ENCODE data around the gene C16orf96. TPM values are rescaled to one million over a fixed set of nuclear protein-coding genes. Genes with fewer than 3 reads are reported as not detected.

C16orf96 gene
- total RNA-seq, 2 experiments from 2014 or later, result 0.05 TPM; not detected in 1

GRCh38 chr16:4529085-4530060, 26.8 kb upstream of the C16orf96 start:
- ChIA-PET CTCF (interaction anchor here (1.0 to 2.2 kb wide), 9 partner anchors 15 to 95 kb away, joined by 3 to 8 read pairs (median 4); partner anchors contain the start of genes HMOX2 and MGRN1), POLR2A (interaction anchor here (0.8 to 1.3 kb wide), 2 partner anchors 9 to 24 kb away, joined by 5 to 6 read pairs; partner anchors contain the start of gene CDIP1)
- Mint-ChIP-seq H3K27me3 (no peaks in the 10 kb centered on the region), H3K36me3 (ENCODE audit: low read depth) (peaks cover 6% of the 10 kb centered on the region), H3K9me3 (no peaks in the 10 kb centered on the region), H3K4me1 (peaks cover 27% of the 10 kb centered on the region), H3K4me3 (no peak overlapping the region), H3K27ac (peak overlapping the region; percentile 45)
- DNase-seq, result no peak

DNA sequence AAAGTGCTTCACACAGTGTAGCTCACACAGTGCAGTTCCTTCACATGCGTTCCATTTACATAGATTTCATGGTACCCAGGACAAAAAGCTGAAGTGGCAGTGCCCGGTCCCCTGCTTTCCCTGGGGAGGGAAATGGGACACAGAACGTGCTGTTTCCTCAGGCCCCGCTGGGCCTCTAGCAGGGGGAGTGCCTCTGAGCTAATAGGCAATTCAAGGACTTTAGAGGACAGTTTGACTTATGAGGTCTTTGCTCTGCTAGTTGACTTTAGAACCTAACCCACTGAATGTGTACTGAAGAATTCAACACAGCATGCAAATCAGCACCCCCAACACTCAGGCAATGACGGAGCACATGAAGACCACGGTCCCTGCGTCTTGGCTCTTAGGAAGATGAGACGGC, 24.3 kb upstream of the C16orf96 start:
- ChIA-PET CTCF (interaction anchor here (1.5 kb wide), 1 partner anchor 17 kb away, joined by 7 read pairs; no protein-coding TSS in a partner anchor), POLR2A (interaction anchor here (1.3 kb wide), 1 partner anchor 17 kb away, joined by 4 read pairs; no protein-coding TSS in a partner anchor)
- no peak for DNase-seq
- no peaks in the 10 kb centered on the region for H3K9me3 Mint-ChIP-seq
- H3K4me3 Mint-ChIP-seq, result no peak overlapping the region
- no peaks in the 10 kb centered on the region for H3K27me3 Mint-ChIP-seq
- peaks cover 6% of the 10 kb centered on the region for H3K36me3 Mint-ChIP-seq (ENCODE audit: low read depth)
- peaks cover 44% of the 10 kb centered on the region for H3K4me1 Mint-ChIP-seq
- no peak overlapping the region for H3K27ac Mint-ChIP-seq

DNA sequence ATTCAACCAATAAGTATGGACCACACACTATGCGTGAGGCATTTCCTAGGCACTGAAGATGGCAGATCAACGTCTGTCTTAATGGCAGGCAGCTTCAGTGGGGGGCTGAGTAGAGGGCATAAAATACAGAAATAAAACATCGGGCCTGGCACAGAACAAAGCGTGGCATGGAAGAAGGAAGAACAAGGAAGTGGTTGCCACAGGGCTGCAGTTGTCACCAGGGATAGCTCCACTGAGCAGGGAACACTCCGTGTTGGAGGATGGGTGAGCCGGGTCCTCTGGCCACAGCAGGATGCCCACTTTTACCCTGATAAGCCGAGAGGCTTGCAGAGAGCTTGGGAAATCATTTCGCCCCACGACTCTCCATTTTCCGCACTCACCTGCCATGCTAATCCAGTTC, 23.9 kb upstream of the C16orf96 start:
- no peak for DNase-seq
- Mint-ChIP-seq H3K9me3 (no peaks in the 10 kb centered on the region), H3K36me3 (ENCODE audit: low read depth) (peaks cover 6% of the 10 kb centered on the region), H3K4me1 (peaks cover 46% of the 10 kb centered on the region), H3K4me3 (no peak overlapping the region), H3K27me3 (no peaks in the 10 kb centered on the region), H3K27ac (no peak overlapping the region)
- CTCF ChIA-PET, result interaction anchor here (1.5 kb wide), 1 partner anchor 16 kb away, joined by 7 read pairs; no protein-coding TSS in a partner anchor
- POLR2A ChIA-PET, result interaction anchor here (1.3 kb wide), 1 partner anchor 17 kb away, joined by 4 read pairs; no protein-coding TSS in a partner anchor

- Mint-ChIP-seq H3K36me3 (ENCODE audit: low read depth) (peaks cover 6% of the 10 kb centered on the region), H3K4me1 (peaks cover 46% of the 10 kb centered on the region), H3K27ac (no peak overlapping the region), H3K9me3 (no peaks in the 10 kb centered on the region), H3K27me3 (no peaks in the 10 kb centered on the region), H3K4me3 (no peak overlapping the region)
- no peak for DNase-seq
- ChIA-PET CTCF (interaction anchor here (0.6 kb wide), 1 partner anchor 1591 kb away, joined by 3 read pairs; no protein-coding TSS in a partner anchor), POLR2A (no interaction called here)
These were observed 22.6 kb upstream of the C16orf96 start for GRCh38 chr16:4533490-4533889.

GRCh38 chr16:4534151-4534790, 21.9 kb upstream of the C16orf96 start:
- Mint-ChIP-seq H3K4me1 (peaks cover 46% of the 10 kb centered on the region), H3K4me3 (no peak overlapping the region), H3K27me3 (no peaks in the 10 kb centered on the region), H3K9me3 (peaks cover 4% of the 10 kb centered on the region), H3K36me3 (ENCODE audit: low read depth) (peaks cover 12% of the 10 kb centered on the region), H3K27ac (no peak overlapping the region)
- ChIA-PET CTCF (no interaction called here), POLR2A (no interaction called here)
- no peak for DNase-seq

DNA sequence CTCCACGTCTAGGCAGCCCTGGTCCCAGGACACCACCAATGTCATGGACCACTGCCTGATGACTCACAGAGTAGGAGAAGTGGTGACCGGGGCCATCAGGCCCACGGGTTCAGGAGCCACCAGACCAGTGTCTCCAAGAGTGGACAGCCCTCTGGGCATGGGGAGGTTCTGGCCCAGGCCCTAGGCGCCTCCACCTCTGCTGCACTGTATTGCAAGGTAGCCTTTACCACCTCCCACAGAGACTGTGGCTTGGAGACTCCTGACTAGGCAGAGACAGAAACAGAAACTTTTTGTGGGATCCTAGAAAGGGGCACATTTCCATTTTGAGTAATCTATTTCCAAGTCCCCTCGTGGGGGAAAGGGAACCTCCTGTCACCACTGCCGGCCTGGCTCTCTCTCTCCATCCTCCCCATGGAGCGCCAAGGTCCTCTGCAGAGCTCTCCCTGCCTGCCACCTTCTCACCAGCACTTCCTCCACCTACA, 20.5 kb upstream of the C16orf96 start:
- DNase-seq, result no peak
- H3K36me3 Mint-ChIP-seq (ENCODE audit: low read depth), result peaks cover 18% of the 10 kb centered on the region
- H3K4me1 Mint-ChIP-seq, result peaks cover 36% of the 10 kb centered on the region
- POLR2A ChIA-PET, result interaction anchor here (1.4 kb wide), 1 partner anchor 30 kb away, joined by 6 read pairs; no protein-coding TSS in a partner anchor
- H3K27ac Mint-ChIP-seq, result no peak overlapping the region
- H3K27me3 Mint-ChIP-seq, result no peaks in the 10 kb centered on the region
- no peak overlapping the region for H3K4me3 Mint-ChIP-seq
- H3K9me3 Mint-ChIP-seq, result peaks cover 11% of the 10 kb centered on the region
- CTCF ChIA-PET, result interaction anchor here (1.1 to 2.4 kb wide), 5 partner anchors 13 to 88 kb away, joined by 3 to 10 read pairs (median 5); partner anchors contain the start of gene MGRN1

DNA sequence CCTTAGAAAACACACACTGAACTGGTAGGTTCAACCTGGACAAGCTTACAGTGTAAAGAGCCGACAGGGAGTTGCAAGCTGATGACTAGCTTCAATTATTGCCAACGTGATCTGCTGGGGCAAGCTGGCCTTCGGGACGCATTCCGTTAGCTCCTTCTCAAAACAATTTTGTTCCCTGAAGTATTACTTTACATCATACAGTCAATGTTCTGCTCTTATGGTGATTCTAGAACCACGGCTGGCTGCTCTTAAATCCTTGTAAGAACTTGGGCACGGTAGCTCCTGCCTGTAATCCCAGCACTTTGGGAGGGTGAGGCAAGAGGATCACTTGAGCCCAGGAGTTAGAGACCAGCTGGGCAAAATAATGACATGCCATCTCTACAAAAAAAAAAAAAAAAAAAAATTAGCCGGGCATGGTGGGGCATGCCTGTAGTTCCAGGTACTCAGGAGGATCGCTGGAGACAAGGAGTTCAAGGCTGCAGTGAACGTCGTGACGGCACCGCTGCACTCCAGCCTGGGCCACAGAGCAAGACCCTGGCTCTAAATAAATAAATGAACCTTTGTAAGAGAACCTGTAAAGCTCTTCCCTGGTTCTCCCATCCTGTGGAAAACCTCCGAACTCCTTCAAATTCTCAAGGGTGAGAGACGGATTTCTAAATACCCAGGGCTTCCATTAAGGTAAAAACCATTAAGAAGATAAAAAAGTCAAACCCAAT, 19.6 kb upstream of the C16orf96 start:
- Mint-ChIP-seq H3K27ac (no peak overlapping the region), H3K9me3 (peaks cover 11% of the 10 kb centered on the region), H3K4me1 (peaks cover 36% of the 10 kb centered on the region), H3K4me3 (peak overlapping the region; percentile 52), H3K36me3 (ENCODE audit: low read depth) (peaks cover 18% of the 10 kb centered on the region), H3K27me3 (peaks cover under 1% of the 10 kb centered on the region)
- ChIA-PET CTCF (interaction anchor here (0.6 to 2.4 kb wide), 8 partner anchors 12 to 657 kb away, joined by 3 to 10 read pairs (median 4); partner anchors contain the start of gene MGRN1), POLR2A (interaction anchor here (1.1 to 1.4 kb wide), 3 partner anchors 10 to 60 kb away, joined by 3 to 6 read pairs (median 3); partner anchors contain the start of gene HMOX2)
- no peak for DNase-seq

GRCh38 chr16:4537376-4538343, 18.5 kb upstream of the C16orf96 start:
- DNase-seq, result peak; percentile 25
- H3K36me3 Mint-ChIP-seq (ENCODE audit: low read depth), result peaks cover 13% of the 10 kb centered on the region
- no peak overlapping the region for H3K27ac Mint-ChIP-seq
- H3K27me3 Mint-ChIP-seq, result peaks cover 1% of the 10 kb centered on the region
- CTCF ChIA-PET, result interaction anchor here (0.6 to 2.4 kb wide), 10 partner anchors 11 to 654 kb away, joined by 3 to 24 read pairs (median 4); partner anchors contain the start of genes HMOX2 and MGRN1
- peak overlapping the region; percentile 52 for H3K4me3 Mint-ChIP-seq
- peaks cover 11% of the 10 kb centered on the region for H3K9me3 Mint-ChIP-seq
- POLR2A ChIA-PET, result interaction anchor here (0.5 to 2.6 kb wide), 10 partner anchors 8 to 197 kb away, joined by 3 to 16 read pairs (median 4); partner anchors contain the start of genes DNAAF8, HMOX2 and NMRAL1
- peaks cover 34% of the 10 kb centered on the region for H3K4me1 Mint-ChIP-seq

- H3K4me1 Mint-ChIP-seq, result peaks cover 34% of the 10 kb centered on the region
- peaks cover 11% of the 10 kb centered on the region for H3K9me3 Mint-ChIP-seq
- H3K36me3 Mint-ChIP-seq (ENCODE audit: low read depth), result peaks cover 13% of the 10 kb centered on the region
- H3K27me3 Mint-ChIP-seq, result peaks cover 1% of the 10 kb centered on the region
- peak within 1 kb of the TSS; percentile 61 for H3K4me3 Mint-ChIP-seq
- POLR2A ChIA-PET, result interaction anchor here (0.5 to 2.6 kb wide), 15 partner anchors 9 to 264 kb away, joined by 3 to 16 read pairs (median 4); partner anchors contain the start of genes DNAAF8, NMRAL1 and ROGDI
- peak; percentile 95 for DNase-seq
- CTCF ChIA-PET, result interaction anchor here (0.9 to 2.2 kb wide), 12 partner anchors 10 to 86 kb away, joined by 3 to 24 read pairs (median 4); partner anchors contain the start of genes HMOX2, MGRN1 and NMRAL1
- H3K27ac Mint-ChIP-seq, result peak within 1 kb of the TSS; percentile 59
These were observed 17.5 kb upstream of the C16orf96 start, which contains the start of gene CDIP1 for GRCh38 chr16:4538350-4539235. Gene CDIP1, minus strand, starts transcription at chr16:4538773. Its CDS starts 24,643 bp downstream, at chr16:4514130.

DNA sequence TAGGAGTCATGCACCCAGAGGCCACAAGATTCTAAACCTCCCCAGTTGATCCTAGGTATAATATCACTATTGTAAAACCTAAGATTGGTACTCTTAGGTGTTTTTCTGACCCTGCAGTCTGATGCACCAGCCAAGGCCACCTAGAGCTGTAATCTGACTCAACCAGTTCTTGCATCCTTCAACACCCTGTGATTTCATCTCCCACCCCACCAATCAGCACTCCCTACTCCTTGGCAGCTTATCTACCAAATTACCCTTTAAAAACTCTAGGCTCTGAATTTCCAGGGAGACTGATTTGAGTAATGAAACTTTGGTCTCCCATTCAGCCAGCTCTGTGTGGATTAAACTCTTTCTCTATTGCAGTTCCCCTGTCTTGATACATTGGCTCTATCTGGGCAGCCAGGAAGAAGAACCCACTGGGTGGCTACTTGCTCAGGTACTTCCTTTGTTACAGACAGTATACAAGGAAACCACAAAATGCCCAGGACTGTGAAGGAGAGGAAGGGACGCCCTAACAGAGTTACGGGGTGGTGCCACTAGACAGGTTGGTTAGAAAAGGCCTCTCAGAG, 16.3 kb upstream of the C16orf96 start:
- Mint-ChIP-seq H3K4me3 (no peak overlapping the region), H3K27ac (no peak overlapping the region), H3K9me3 (peaks cover 11% of the 10 kb centered on the region), H3K4me1 (peaks cover 33% of the 10 kb centered on the region), H3K36me3 (ENCODE audit: low read depth) (peaks cover 13% of the 10 kb centered on the region), H3K27me3 (peaks cover 1% of the 10 kb centered on the region)
- no peak for DNase-seq
- CTCF ChIA-PET, result interaction anchor here (0.7 to 2.2 kb wide), 5 partner anchors 9 to 232 kb away, joined by 3 to 24 read pairs (median 4); no protein-coding TSS in a partner anchor
- POLR2A ChIA-PET, result interaction anchor here (1.1 to 2.6 kb wide), 4 partner anchors 9 to 34 kb away, joined by 3 to 16 read pairs (median 6); no protein-coding TSS in a partner anchor
